Embryonic facial prominence (tissue), 1 donor: Measurements from ENCODE around the gene PTGER2.
A peak's percentile ranks its signal among the peaks of the same experiment; 100 is the strongest.

ENCODE experiments used
- DNase-seq: peaks from one replicate; pipeline ENCODE4 v3.0.0-alpha.2; 2016; ENCODE audit errors: extremely low spot score

PTGER2 gene

DNA sequence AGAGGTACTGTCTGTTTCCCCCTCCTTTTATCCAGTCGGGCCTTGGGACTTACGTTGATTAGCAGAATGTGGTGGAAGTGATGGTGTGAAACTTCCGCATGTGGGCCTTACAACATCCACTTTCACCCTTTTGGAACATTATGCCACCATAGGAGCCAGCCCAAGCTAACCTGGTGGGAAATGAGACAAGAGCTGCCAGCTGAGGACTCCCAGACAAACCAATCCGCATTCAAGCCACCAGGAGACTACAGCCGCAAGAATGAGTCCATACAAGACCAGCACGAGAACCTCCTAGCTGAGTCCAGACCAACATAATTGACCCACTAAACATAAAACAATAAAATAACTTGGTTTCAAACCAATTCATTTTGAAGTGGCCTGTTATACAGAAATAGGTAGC is 9.1 kb upstream of the PTGER2 start:
- DNase-seq: no peak

DNA sequence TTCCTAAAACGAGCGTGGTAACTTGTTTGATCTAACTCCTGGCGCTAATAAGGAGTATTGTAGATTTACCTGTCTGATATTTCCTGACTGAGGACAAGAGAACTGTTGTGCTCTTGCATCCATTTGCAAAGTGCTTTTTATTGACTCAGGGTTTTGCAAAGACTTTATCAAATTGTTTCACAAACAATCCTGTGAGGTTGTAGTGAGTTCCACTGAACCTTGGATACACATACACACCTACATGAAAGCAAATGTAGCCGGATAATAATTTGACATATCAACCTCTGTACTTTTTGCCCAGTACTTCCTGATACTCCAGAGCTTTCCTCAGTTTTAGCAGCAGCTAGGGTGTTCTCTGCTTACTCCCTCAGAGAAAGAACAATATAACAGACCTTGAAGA is 6.7 kb upstream of the PTGER2 start:
- no peak for DNase-seq

GRCh38 chr14:52307905-52308304 is 6.2 kb upstream of the PTGER2 start:
- DNase-seq: no peak

- no peak for DNase-seq
Observed at GRCh38 chr14:52310541-52310940, 3.6 kb upstream of the PTGER2 start.

DNA sequence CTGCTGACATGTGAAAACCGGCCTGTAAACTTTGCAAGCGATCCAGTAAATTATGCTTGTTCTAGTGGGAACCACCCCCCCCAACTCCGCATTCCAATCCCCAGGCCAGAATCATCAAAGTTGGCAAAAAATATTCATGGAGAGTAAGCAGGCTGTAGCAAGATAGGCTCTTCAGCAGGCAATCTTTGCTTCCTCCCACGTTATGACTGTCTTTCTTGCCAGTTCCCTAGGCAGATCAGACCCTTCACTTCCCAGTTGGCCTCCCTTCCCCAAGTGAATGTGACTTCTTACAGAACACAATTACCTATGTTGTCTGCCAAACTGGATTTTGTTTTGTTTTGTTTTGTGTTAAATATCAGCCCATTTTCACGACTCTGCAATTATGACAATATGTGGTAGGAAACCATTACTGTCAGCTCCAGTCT is 1.2 kb upstream of the PTGER2 start:
- DNase-seq: no peak

DNA sequence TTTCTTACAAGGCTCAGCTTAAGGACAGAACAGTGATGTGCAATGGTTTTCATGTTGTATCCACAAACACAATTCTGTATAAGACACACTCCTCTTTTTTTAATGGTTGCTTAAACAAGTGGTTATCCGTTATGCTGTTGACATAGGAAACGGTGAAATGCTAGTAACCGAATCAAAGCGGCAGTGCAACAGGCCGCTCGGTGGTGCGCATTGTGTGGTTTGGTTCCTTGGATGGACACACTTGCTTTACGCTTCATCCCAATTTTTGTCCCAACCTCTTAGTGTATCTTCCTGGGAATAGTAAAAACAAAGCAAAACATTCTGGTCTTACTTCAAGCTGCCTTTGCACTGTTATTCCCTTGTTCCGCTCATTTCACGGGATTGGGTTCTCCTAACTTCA is 650 bp upstream of the PTGER2 start:
- no peak for DNase-seq

DNA sequence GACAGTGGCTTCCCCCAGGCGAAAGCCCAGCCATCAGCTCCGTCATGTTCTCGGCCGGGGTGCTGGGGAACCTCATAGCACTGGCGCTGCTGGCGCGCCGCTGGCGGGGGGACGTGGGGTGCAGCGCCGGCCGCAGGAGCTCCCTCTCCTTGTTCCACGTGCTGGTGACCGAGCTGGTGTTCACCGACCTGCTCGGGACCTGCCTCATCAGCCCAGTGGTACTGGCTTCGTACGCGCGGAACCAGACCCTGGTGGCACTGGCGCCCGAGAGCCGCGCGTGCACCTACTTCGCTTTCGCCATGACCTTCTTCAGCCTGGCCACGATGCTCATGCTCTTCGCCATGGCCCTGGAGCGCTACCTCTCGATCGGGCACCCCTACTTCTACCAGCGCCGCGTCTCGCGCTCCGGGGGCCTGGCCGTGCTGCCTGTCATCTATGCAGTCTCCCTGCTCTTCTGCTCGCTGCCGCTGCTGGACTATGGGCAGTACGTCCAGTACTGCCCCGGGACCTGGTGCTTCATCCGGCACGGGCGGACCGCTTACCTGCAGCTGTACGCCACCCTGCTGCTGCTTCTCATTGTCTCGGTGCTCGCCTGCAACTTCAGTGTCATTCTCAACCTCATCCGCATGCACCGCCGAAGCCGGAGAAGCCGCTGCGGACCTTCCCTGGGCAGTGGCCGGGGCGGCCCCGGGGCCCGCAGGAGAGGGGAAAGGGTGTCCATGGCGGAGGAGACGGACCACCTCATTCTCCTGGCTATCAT is 663 bp downstream of the PTGER2 start:
- no peak for DNase-seq

GRCh38 chr14:52315355-52315718 is 1.2 kb downstream of the PTGER2 start:
- DNase-seq: no peak

- no peak for DNase-seq
Observed at GRCh38 chr14:52318062-52318461, 4.0 kb downstream of the PTGER2 start.

GRCh38 chr14:52318826-52319645 is 4.9 kb downstream of the PTGER2 start:
- DNase-seq: no peak

GRCh38 chr14:52319919-52320318 is 5.8 kb downstream of the PTGER2 start:
- DNase-seq: peak; percentile 55

DNA sequence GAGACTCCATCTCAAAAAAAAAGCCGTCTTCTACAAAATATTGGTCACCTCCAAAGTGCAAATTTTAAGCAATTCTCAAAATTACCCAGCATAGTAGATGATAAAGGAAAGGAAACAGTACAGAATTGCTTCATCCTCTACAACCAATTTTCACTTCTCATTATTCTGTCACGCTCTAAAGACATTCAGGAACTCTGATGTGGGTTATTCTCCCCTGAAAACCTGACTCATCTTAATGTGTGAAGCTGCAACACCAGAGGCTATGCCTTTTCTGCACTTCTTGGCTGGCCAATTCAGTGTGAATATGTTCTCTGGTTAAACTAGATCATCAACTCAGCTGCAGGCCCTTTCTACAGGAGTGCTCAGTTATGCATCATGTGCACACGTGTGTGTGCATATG is 11.0 kb downstream of the PTGER2 start:
- no peak for DNase-seq

GRCh38 chr14:52325630-52326029 is 11.5 kb downstream of the PTGER2 start:
- no peak for DNase-seq

- no peak for DNase-seq
Observed at GRCh38 chr14:52327374-52328226, 13.5 kb downstream of the PTGER2 start.

GRCh38 chr14:52328276-52328675 is 14.2 kb downstream of the PTGER2 start:
- no peak for DNase-seq

DNA sequence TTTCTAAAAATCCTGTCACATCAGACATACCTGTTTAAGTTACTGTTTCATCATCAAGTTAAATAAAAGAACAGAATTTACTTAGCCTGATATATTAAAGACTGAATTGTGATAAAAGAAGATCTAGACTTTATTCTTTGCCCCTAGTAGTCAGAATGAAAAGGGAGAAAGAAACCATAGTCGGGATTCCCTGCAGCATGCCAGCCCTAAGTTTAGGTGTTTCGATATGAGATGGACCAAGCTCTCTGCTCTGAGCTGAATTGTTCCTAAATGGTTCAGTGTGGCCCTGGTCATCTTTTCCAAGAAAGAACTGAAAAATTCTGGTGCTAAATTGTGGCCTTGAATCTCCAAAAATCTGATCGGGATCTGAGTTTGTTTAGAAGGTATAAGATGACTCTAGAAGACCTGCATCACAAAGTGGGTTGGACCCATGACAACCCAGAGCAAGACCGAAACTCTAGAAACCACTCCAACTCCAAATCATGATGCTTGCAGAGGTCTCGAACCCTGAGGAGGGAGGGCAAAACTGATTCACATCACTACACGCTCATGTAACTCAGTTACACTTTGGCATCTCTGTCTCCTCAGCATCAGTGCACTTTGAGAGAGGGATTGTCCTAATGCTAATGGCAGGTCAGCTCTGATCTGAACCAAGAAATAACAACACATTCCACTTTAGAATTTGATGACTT is 15.7 kb downstream of the PTGER2 start:
- DNase-seq: no peak

DNA sequence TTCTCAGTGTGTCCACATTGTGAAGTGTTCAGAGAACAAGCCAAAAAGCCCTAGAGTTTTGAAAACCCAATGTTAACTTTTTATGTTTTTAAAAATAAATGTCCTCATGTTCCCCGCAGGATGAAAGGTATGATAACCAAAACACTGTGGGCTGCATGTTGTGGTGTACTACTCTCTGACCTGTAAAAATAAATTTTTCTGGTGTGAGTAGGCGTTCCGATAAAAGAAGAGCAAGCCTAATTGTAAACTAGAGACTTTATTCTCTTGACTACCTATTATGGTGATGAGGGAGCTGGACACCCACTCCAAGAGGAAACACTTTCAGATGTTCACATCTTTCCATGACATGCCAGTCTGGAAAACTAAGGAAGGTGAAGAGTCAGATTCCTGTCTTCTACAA is 18.2 kb downstream of the PTGER2 start:
- no peak for DNase-seq

GRCh38 chr14:52333108-52333507 is 19.0 kb downstream of the PTGER2 start:
- DNase-seq: no peak

GRCh38 chr14:52333823-52334657 is 19.9 kb downstream of the PTGER2 start:
- DNase-seq: no peak

GRCh38 chr14:52336241-52336640 is 22.1 kb downstream of the PTGER2 start:
- DNase-seq: no peak
